HG03108 (cell line): Measurements from ENCODE around the gene RDX.
"Not testable (repeated sequence)": the region's sequence is repeated elsewhere in the genome, so short reads cannot be mapped to it uniquely, and the experiment has no call there.

ENCODE experiments used
- ATAC-seq: cut with Tn5 transposase; IDR thresholded peaks from one replicate; pipeline ENCODE4 v1.9.1; 2021; ENCODE audit warnings: moderate library complexity; ENCODE audit not compliant: unreplicated experiment

RDX gene

DNA sequence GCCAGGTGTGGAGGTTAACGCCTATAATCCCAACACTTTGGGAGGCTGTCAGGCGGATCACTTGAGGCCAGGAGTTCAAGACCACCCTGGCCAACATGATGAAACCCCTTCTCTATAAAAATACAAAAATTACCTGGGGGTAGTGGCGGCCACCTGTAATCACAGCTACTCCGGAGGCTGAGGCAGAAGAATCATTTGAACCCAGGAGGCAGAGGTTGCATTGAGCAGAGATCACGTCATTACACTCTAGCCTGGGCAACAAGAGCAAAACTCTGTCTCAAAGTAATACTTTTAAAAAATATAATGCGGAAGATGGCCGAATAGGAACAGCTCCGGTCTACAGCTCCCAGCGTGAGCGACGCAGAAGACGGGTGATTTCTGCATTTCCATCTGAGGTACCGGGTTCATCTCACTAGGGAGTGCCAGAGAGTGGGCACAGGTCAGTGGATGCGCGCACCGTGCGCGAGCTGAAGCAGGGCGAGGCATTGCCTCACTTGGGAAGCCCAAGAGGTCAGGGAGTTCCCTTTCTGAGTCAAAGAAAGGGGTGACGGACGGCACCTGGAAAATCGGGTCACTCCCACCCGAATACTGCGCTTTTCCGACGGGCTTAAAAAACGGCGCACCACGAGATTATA is 87.6 kb downstream of the RDX start:
- not testable (repeated sequence) for ATAC-seq

DNA sequence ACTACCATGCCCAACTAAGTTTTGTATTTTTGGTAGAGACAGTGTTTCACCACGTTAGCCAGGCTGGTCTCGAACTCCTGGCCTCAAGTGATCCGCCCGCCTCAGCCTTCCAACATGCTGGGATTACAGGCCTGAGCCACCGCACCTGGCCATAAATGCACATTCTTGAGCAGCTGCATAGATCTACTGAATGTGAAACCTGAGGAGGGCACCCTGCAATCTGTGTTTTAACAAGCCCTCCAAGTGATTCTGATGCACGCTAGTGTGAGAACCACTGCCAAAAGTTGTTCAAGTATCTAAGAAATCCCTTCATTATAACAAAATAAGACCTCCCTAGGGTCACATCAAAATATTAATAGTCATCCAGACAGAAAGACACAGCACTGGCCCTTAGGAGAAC is 89.3 kb downstream of the RDX start:
- ATAC-seq = no peak

DNA sequence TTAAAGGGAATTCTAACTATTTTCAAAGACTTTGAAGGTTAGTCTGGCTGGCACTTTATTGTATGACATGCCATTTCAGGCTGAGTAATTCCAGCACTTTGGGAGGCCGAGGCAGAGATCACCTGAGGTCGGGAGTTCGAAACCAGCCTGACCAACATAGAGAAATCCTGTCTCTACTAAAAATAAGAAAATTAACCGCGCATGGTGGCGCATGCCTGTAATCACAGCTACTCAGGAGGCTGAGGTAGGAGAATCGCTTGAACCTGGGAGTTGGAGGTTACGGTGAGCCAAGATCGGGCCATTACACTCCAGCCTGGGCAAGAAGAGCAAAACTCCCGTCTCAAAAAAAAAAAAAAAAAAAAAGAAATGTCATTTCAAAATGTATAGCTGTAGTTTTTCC is 95.6 kb downstream of the RDX start:
- no peak for ATAC-seq

DNA sequence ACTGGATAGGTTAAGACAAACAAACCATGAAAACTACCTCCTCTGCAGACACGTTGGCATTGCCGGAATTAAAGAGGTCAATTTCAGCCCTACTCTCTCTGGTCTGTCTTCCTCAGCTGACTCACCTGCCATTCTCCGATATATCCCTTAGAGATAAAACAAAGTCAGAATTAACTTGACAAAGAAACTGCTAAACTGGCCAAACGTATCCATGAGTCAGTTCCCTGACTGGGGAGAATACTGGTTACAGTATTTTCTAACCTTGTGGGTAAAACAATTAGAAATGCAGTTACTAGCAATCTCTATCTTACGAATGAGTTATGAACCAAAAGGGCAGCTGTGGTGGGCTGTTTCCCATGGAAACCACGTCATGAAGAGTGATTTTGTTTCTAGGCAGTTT is 96.2 kb downstream of the RDX start:
- no peak for ATAC-seq

DNA sequence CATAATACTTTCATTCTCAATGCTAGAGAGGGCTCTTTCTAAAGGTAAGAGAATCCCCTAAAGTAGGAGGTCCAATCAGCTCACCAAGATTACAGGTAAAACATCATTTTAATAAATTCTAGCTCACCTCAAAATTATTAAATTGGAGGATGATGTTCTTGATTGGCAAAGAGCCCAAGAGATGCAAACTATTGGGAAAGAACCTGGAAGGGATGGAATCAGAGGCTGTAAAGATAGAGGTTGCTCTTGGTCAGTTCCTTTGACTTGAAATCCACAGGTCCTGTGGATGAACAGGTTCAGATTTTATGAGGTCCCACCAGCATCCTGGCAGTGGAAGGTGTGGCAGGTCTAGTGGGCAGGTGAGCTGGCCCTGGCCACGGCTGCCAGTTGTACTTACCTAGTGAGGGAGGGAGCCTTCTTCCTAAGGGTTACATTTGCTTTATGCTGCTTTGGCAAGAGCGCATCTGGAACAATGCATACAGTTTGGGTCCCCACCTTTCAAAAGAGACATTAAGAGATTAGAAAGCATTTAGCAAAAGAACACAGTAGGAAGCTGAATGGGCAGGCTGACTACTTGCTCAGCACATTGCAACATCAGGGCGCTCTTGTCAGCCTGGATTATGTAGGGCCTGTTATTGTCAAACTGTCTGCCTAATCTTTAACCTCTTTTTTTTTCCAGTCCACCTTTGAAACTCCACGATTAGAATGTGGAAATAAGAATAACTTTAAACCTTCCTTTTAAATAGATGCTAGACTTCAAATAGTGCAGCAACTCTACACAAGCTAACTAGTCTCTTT is 97.0 kb downstream of the RDX start:
- no peak for ATAC-seq

DNA sequence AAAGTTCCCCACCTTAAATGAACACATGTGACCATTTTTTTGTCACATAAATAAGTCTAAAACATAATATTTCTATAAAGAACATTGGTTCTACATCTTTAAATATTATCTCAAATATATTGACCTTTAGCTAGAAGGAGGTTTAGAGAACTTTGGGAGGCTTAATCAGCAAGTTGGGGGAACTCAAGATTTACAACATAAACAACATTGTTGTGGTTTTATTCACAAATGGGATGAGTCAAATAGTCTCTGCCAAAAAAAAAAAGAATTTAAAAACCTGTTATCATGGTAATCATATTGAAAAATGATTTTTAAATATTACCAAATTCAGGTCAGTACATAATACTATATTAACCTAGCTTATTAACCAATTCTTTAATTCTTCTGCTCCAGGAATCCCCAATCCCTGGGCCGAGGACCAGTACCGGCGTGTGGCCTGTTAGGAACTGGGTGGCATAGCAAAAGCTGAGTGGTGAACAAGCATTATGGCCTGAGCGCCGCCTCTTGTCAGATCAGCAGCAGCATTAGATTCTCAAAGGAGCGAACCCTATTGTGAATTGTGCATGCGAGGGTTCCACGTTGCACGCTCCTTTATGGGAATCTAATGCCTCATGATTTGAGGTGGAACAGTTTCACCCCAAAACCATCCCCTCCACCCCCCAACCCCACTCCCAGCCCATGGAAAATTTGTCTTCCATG is 98.2 kb downstream of the RDX start:
- no peak for ATAC-seq

DNA sequence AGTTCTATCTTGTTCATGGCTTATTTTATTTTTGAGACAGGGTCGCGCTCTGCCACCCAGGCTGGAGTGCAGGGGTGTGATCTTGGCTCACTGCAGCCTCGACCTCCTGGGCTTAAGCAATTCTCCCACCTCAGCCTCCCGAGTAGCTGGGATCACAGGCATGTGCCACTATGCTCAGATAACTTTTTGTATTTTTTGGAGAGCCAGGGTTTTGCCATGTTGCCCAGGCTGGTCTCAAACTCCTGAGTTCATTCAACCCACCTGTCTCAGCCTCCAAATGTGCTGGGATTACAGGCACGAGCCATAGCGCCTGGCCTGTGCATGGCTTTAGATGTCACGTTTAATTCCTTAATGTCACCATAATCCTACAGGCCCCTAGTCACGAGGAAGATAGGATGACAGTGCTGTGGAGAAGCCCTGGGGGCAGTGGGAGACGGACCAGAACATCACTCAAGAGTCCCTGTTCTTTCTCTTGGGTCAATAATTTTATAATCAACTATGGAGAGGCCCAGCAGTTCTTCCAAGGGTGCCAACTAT is 99.5 kb downstream of the RDX start:
- no peak for ATAC-seq

DNA sequence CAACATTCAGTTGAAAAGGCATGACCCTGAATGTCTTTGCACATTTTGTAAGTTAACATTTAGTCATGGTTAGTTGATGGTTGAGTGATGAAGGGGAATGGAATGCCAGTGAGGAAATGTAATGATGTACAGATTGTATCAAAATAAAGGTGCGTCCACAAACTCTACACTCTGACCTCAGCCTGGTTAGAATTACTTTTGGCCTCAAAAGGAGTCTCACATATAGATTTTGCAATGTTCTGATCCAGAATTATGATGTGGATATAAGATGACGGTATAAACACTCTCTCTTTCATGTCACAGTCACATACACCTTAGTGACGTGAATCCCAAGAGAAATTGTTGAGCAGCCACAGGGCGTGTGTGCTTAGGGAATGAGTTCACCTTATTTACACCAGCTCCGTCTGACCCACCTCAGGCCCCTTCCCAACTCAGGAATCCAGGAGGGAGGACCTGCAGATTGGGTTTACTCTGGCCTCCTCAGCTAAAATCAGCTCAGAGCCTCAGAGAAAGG is 100.1 kb downstream of the RDX start:
- ATAC-seq = no peak

DNA sequence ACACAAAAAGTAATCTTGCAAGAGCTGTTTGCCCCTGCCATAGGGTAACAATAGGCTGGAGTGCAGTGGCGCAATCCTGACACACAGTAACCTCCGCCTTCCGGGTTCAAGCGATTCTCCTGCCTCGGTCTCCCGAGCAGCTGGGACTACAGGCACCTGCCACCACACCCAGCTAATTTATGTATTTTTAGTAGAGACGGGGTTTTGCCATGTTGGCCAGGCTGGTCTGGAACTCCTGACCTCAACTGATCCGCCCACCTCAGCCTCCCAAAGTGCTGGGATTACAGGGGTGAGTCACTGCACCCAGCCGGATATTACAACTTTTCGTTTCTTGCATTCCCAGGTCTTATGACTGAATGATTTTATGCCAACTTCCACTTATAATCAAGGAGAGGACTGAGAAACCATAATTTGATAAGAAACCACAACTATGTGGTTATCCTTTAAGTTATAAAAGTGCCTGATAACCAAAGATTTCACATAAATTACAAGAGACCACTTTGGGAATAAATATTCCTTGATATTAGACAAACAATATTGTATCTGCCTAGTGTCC is 102.1 kb downstream of the RDX start:
- ATAC-seq = not testable (repeated sequence)

DNA sequence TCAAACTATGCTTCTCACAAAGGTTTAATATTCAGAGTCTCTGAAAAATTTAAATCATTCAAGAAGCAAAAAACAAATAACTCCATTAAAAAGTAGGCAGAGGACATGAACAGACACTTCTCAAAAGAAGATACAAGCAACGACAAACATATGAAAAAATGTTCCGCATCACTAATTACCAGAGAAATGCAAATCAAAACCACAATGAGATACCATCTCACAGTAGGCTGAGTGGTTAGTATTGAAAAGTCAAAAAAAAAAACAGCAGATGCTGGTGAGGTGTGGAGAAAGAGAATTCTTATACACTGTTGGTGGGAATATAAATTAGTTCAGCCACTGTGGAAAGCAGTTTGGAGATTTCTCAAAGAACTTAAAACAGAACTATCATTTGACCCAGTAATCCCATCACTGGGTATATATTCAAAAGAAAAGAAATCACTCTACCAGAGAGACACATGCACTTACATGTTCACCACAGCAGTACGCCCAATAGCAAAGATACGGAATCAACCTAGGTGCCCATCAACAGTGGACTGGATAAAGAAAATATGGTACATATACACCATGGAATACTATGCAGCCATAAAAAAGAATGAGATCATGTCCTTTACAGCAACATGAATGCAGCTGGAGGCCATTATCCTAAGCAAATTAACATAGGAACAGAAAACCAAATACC is 103.7 kb downstream of the RDX start:
- peak; percentile 76 for ATAC-seq

DNA sequence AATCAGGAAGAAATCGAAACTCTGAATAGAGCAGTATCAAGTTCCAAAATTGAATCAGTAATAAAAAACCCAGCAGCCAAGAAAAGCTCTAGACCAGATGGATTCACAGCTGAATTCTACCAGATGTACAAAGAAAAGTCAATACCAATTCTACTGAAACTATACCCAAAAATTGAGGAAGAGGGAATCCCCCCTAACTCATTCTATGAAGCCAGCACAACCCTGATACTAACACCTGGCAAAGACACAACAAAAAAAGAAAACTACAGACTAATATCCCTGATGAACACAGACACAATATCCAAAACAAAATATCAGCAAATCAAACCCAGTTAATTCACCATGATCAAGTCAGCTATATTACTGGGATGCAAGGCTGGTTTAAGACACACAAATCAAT is 105.5 kb downstream of the RDX start:
- ATAC-seq = no peak

DNA sequence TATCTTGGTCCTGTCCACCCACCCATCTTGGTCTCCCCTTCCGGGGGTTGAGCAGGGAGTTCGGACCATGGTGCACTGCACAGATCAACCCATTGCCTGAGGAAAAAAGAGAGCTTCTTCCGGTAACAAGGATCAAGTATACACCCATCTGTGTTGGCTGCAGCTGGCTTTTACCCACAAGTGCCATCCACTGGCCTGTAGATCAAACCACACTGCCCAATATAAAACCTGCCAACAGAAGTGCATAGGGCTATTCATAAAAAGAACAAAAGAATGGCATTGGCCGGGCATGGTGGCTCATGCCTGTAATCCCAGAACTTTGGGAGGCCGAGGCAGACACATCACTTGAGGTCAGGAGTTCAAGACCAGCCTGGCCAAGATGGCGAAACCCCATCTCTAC is 108.7 kb downstream of the RDX start:
- no peak for ATAC-seq

DNA sequence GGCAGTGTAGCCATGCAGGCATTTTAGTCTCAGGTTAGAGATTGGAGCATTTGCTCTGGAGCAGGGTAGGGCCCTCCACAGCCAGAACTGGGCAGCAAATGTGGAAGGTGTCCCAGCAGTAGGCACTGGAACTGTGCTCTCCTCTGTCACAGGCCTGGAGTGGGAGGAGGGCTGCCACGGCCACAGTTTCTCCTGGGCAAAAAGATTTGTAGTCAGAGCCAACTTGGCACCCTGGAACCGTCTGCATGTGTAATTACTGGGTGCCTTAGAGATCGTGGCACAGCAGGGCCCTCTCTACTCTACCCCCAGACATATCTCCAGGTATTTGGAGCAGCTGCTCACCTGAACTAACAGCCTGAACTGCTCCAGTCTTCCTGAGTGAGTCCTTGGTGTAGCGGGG is 109.5 kb downstream of the RDX start:
- no peak for ATAC-seq

DNA sequence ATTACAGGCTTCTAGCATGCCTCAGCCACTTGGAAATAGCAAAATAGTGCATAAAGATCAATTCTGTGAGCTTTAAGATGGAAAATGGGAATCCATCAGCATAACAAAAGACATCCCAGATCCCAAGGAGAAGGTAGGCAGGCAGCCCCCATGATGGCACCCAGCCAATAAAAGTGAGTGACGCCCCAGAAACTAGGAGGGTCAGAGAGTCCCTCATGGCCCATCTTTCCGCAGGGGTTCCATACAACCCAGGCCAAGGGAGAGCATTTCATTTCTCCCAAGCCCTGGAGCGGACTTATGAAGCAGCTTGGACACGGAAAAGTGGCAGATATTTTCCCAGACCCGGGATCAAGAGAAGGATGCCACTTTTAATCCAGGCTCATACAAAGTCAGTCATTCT is 110.0 kb downstream of the RDX start:
- ATAC-seq = no peak

DNA sequence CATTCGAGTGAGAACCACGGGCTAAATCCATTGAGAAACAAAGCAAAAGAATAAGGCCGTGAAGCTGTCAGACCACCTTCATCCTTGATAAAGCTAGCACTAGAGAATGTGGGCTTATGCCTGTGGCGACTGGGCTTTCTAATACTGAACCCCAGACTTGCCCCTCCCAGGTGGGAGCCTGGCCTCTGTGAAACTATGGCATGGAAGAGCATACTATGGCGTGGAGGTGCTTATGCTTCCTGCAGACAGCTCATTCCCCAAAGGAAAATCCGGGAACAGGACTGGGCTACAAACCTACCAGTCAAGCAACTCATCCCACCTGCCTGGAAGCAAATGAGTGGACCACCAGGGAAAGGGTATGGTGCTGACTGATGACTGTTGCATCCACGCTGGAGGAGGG is 110.8 kb downstream of the RDX start:
- no peak for ATAC-seq

DNA sequence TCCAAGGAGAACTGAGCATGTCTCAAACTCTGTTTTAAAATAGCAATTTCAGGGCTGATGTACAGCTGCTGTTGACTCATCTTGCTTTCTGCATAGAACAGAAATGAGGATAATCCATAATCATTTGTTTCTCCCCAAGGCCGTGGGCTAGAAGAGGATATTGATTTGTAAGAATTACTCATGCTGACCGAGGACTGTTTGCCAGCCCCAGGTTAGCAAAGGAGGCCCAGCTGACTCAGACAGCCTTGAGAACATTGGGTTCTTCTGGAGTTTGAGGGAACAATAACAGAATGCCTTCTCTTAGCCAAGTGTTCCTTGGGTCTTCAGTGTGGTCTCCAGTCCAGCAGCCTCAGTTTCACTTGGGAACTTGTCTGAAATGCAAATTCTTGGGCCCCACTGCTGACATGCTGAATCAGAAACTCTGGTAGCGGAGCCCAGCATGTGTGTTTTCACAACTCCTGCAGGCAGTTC is 111.3 kb downstream of the RDX start:
- ATAC-seq = no peak

DNA sequence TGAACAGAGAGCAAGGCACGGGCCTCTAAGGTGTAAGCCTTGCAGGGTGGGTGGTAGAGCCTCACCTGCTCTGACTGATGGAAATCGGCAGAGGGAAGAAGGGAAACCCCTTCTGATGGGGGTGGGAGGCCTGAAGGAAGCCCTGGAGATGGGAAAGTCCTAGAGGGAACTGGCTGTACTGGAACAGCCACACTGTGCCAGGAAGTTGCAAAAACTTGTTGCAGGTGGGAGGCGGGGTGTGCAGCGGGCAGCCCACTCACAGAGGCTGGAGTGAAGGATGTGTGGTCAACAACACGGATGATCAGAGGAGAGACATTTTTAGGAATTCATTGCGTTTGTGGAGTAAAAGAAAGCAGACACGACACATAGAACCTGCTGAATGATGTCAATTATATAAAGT is 112.0 kb downstream of the RDX start:
- no peak for ATAC-seq

DNA sequence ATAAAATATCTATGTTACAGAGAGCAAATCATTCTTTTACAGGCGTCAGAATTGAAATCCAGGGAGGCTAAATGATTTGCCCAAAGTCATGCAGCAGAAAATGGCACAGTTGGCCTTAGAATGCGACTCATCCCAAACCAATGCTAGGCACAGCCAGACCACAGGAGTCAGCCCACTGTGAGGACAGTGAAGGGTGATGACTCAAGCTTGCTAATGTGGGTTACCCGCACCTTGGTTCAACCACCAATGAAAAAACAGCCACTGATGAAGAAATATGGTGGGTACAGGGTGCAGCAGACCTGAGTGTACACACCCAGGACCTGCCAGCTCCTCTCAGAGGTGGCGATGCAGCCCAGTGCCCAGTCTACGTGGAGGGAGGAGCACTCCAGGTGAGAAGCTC is 113.5 kb downstream of the RDX start:
- no peak for ATAC-seq

DNA sequence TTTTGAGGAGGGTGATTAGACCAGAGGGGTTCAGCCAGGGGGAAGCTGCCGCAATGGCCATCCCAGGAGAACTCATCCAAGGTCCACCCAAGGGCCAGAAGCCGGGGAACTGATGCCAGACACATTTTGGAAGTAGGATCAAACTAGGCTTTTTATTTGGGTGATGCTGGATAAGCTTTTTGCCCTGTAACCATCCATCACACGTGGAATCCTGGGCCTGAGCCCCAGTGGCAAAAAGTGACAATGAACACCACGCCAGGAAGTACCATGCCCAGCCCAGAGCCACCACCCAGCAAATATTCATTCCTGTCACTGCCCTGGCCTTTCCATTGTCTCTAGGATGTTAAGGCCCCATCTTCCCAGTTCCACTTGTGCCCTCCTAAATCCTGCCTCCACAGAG is 117.3 kb downstream of the RDX start:
- no peak for ATAC-seq

DNA sequence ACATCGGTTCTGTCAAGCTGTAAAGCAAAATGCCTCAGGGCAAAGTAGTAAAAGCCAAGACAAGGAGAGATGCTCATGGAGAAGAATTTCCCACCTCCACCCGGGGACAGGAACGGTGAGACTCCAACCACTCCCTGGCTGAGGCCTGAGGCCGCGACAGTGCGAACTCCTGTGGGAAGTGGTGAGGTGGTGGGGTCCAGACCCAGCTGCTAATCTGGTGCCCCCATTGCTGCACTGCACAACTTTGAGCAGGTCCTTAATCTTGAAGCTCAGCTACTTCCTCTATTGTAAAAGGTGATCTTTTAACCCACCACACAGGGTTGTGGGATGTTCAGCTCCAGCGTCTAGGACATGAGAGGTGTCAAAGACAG is 119.3 kb downstream of the RDX start:
- no peak for ATAC-seq
